ENCODE data around the gene CHST11.

DNA sequence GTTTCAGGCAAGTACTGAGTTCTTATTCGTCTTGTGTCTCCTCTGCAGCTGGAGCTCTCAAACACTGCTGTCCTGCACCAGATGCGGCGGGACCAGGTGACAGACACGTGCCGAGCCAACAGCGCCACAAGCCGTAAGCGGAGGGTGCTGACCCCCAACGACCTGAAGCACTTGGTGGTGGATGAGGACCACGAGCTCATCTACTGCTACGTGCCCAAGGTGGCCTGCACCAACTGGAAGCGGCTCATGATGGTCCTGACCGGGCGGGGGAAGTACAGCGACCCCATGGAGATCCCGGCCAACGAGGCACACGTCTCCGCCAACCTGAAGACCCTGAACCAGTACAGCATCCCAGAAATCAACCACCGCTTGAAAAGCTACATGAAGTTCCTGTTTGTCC is 300.2 kb downstream of the CHST11 start:
- TF ChIP-seq, protein P1, sequence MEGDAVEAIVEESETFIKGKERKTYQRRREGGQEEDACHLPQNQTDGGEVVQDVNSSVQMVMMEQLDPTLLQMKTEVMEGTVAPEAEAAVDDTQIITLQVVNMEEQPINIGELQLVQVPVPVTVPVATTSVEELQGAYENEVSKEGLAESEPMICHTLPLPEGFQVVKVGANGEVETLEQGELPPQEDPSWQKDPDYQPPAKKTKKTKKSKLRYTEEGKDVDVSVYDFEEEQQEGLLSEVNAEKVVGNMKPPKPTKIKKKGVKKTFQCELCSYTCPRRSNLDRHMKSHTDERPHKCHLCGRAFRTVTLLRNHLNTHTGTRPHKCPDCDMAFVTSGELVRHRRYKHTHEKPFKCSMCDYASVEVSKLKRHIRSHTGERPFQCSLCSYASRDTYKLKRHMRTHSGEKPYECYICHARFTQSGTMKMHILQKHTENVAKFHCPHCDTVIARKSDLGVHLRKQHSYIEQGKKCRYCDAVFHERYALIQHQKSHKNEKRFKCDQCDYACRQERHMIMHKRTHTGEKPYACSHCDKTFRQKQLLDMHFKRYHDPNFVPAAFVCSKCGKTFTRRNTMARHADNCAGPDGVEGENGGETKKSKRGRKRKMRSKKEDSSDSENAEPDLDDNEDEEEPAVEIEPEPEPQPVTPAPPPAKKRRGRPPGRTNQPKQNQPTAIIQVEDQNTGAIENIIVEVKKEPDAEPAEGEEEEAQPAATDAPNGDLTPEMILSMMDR (IDR thresholded peaks at IDR 0.05) = no peak
- no peak for TF ChIP-seq POLR2AphosphoS5 (IDR thresholded peaks at IDR 0.05)
- no peak for TF ChIP-seq POLR2A (IDR thresholded peaks at IDR 0.05; ENCODE audit: low read depth)

Data from esophagus muscularis mucosa (tissue), 3 donors.